Femur (tissue), 1 donor: ENCODE measurements around the gene ANXA1.

Experiments
- DNase-seq: peaks from one replicate; pipeline ENCODE4 v3.0.0-alpha.2; 2017

ANXA1 gene

DNA sequence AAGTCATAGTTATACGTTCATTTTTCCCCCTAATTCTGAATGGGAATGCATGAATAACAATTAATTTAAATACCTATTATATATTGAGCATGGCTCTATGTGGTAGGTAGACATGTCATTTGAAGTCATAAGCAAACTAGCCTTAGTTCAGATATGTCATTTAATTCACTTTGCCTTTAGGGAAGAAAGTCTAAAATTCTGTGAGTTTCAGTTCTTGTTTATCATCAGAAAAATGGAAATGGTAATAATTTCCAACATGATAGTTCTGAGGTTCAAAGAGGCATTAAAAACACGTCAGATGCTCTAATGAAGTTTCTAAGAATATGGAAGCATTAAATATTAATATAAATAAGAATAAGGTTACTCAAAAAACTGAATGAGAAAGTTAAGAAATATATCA is 13.1 kb upstream of the ANXA1 start:
- DNase-seq: no peak

- DNase-seq: no peak
These were observed 10.4 kb upstream of the ANXA1 start for GRCh38 chr9:73141282-73141681.

GRCh38 chr9:73143711-73144328 is 7.8 kb upstream of the ANXA1 start:
- DNase-seq: no peak

GRCh38 chr9:73146111-73146815 is 5.4 kb upstream of the ANXA1 start:
- no peak for DNase-seq

DNA sequence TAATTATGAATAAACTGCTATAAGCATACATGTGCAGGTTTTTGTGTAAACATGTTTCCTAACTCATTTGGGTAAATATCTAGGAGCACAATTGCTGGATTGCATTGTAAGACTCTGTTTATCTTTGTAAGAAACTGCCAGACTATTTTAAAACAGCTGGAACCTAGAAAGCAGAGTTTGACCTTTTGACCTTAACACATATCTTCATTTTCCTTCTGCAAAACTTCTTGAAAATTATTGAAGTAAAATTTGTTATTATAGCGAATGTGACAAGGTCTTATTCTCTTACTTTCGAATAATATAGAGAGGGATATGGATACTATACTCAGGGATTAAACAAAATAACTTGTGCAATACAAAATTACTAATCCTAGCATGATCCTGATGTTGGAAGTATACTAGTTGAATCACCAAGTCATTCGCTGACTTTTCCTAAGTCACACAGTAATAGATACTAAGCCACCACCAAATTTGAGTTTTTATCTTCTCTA is 3.2 kb upstream of the ANXA1 start:
- DNase-seq: no peak

- DNase-seq: no peak
These were observed 2.1 kb upstream of the ANXA1 start for GRCh38 chr9:73149371-73150067.

- no peak for DNase-seq
These were observed 829 bp downstream of the ANXA1 start for GRCh38 chr9:73152543-73152844.

- no peak for DNase-seq
These were observed 1.3 kb downstream of the ANXA1 start for GRCh38 chr9:73152953-73153352.

- DNase-seq: no peak
These were observed 2.1 kb downstream of the ANXA1 start for GRCh38 chr9:73153793-73154227.

DNA sequence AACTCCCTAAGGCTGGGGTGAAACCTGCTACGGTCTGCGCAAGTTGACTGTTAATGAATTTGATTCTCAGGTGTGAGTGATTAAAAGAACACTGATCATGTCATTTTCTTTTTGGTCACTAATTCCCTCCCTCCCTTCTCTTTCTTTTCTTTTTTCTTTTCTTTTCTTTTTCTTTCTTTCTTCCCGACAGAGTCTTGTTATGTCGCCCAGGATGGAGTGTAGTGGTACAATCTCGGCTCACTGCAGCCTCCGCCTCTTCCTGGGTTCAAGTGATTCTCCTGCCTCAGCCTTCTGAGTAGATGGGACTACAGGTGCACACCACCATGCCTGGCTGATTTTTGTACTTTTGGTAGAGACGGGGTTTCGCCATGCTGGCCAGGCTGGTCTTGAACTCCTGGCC is 2.6 kb downstream of the ANXA1 start:
- DNase-seq: no peak

- DNase-seq: no peak
These were observed 3.1 kb downstream of the ANXA1 start for GRCh38 chr9:73154722-73155121.

DNA sequence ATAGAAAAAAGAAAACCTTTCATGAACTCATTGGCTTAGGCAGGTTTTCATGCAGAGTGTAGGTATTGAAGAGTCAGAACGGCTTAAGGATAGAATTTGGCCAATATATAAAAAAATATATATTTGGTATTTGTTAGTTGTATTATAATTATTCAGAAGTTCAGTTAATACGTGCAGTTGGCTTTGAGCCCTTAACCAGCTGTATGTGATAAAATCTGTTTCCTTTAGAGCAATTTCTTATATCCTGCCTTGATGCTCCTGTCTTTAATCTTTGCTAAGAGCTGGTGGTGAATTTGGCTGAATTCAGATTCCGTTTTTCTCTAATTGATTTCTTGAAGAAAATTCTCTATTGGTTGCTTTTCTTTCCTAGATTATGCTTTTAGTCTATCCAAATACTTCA is 3.7 kb downstream of the ANXA1 start:
- DNase-seq: no peak

- DNase-seq: no peak
These were observed 4.6 kb downstream of the ANXA1 start for GRCh38 chr9:73155968-73156864.

DNA sequence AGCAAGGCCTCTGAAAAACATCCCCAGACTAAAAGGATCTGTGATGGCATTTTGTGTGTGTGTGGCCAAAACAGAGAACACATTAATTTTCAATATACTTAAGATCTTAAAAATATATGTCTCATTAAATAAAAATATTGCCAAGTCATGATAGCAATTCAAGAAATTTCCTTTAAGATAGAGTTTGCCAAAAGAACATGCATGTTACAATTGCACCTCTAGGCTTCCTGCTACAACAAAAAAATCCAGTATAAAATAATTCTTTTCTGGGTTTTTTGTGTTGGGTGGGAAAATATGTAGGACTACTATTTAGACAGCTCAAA is 5.2 kb downstream of the ANXA1 start:
- no peak for DNase-seq

GRCh38 chr9:73157811-73158210 is 6.1 kb downstream of the ANXA1 start:
- no peak for DNase-seq

DNA sequence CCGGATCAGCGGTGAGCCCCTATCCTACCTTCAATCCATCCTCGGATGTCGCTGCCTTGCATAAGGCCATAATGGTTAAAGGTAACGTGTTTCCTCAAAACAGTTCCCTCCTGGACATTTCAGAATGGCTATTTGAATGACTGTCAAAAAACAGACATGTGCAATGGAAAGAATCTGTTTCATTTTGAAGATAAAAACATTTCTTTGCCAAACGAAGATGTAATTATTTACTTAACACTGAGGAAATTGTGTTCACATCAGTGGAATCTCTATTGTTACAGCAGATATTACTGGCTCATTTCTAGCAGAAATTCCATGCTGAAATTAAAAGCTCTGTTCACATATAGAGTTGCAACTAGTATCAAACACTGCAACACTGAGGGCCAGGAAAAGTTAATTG is 7.1 kb downstream of the ANXA1 start:
- DNase-seq: no peak

GRCh38 chr9:73160868-73161267 is 9.2 kb downstream of the ANXA1 start:
- DNase-seq: no peak

GRCh38 chr9:73162987-73163768 is 11.5 kb downstream of the ANXA1 start:
- no peak for DNase-seq

GRCh38 chr9:73165911-73166310 is 14.2 kb downstream of the ANXA1 start:
- DNase-seq: no peak

- no peak for DNase-seq
These were observed 14.8 kb downstream of the ANXA1 start for GRCh38 chr9:73166468-73166867.

DNA sequence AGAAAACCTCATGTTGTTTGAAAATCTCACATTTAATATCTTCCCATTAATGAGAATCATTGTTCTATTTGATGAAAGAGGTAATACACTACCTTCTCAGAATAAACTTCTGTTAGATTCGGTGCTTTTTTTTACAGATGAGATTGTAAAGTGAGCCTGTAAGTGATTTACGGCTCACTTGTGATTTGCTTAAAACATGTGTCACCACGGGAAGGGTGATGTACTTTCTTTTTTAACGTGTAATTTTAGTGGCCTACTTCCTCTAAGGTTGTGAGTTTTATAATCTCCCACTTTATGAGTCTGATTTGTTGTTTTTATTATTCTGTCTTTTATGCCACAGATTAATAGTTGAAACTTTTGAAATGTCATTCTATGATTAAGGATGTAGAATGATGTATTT is 15.9 kb downstream of the ANXA1 start:
- no peak for DNase-seq

GRCh38 chr9:73168298-73168934 is 16.8 kb downstream of the ANXA1 start:
- DNase-seq: no peak
